GM12865 (cell line): ENCODE measurements around the gene ASCL1.

Experiments used
- DNase-seq: peaks from one replicate; pipeline ENCODE4 v3.0.0; 2010; ENCODE audit warnings: low read depth
- H3K4me3 ChIP-seq: 2 replicates; pipeline ENCODE4 v1.5.1; 2011; ENCODE audit warnings: mild to moderate bottlenecking, low read depth, low read length, control low read depth
- TF ChIP-seq, protein P1 (sequence below): IDR thresholded peaks from 2 replicates; pipeline ENCODE4 v1.5.1; 2011; ENCODE audit warnings: low read length, control low read depth, low read depth, inconsistent platforms; ENCODE audit not compliant: insufficient read depth; ENCODE audit errors: missing control alignments

ASCL1 gene

GRCh38 chr12:102957339-102958050 is at the start of gene ASCL1:
TSS of gene ASCL1 (plus strand) at chr12:102957674. CDS start at chr12:102958245, 571 bp downstream.
- H3K4me3 ChIP-seq: peak within 1 kb of the TSS; percentile 71
- TF ChIP-seq, protein P1, sequence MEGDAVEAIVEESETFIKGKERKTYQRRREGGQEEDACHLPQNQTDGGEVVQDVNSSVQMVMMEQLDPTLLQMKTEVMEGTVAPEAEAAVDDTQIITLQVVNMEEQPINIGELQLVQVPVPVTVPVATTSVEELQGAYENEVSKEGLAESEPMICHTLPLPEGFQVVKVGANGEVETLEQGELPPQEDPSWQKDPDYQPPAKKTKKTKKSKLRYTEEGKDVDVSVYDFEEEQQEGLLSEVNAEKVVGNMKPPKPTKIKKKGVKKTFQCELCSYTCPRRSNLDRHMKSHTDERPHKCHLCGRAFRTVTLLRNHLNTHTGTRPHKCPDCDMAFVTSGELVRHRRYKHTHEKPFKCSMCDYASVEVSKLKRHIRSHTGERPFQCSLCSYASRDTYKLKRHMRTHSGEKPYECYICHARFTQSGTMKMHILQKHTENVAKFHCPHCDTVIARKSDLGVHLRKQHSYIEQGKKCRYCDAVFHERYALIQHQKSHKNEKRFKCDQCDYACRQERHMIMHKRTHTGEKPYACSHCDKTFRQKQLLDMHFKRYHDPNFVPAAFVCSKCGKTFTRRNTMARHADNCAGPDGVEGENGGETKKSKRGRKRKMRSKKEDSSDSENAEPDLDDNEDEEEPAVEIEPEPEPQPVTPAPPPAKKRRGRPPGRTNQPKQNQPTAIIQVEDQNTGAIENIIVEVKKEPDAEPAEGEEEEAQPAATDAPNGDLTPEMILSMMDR: no peak
- DNase-seq: peak; percentile 74

- no peak overlapping the region for H3K4me3 ChIP-seq
- TF ChIP-seq, protein P1: no peak
- DNase-seq: no peak
Observed at GRCh38 chr12:102907918-102908317, 49.6 kb upstream of the ASCL1 start.

GRCh38 chr12:102910137-102910536 is 47.3 kb upstream of the ASCL1 start:
- TF ChIP-seq, protein P1: no peak
- no peak overlapping the region for H3K4me3 ChIP-seq
- no peak for DNase-seq

DNA sequence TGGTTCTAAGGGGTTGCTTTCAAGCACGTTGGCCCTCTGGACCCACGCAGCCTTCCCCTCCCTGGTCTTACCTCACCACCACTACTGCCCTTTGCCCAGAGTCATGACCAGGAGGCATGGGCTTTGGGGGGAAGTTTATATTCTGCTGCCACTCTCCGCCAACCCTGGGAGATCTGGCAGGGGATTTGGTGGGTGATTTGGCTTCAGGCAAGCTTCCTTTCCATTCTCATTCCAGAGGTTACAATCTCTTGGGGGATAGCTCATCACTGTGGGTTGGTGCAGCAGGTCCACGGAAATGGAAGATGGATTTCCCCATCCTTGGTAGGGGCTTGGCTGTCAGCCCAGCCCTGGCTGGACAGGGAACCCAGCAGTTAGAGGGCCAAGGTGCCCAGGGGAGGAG is 46.7 kb upstream of the ASCL1 start:
- DNase-seq: no peak
- TF ChIP-seq, protein P1: no peak
- no peak overlapping the region for H3K4me3 ChIP-seq

GRCh38 chr12:102911320-102911719 is 46.2 kb upstream of the ASCL1 start:
- no peak overlapping the region for H3K4me3 ChIP-seq
- DNase-seq: no peak
- TF ChIP-seq, protein P1: no peak

DNA sequence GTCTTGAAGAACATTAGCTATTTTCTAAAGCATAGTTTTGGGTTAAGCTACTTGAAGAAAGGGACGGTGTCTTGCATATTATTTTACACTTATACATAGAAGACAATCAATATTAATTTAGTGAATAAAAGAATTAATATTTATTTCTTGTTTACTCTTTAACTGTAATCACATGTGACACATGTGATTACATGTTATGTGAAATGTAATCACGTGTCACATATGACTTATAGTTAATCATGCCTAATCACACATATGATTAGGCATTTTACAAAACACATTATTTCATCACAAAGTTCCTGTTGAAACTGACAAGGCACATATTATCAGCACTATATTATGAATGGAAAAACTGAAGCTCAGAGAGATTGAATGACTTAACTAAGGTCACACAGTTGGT is 45.2 kb upstream of the ASCL1 start:
- no peak for DNase-seq
- TF ChIP-seq, protein P1: no peak
- H3K4me3 ChIP-seq: no peak overlapping the region

DNA sequence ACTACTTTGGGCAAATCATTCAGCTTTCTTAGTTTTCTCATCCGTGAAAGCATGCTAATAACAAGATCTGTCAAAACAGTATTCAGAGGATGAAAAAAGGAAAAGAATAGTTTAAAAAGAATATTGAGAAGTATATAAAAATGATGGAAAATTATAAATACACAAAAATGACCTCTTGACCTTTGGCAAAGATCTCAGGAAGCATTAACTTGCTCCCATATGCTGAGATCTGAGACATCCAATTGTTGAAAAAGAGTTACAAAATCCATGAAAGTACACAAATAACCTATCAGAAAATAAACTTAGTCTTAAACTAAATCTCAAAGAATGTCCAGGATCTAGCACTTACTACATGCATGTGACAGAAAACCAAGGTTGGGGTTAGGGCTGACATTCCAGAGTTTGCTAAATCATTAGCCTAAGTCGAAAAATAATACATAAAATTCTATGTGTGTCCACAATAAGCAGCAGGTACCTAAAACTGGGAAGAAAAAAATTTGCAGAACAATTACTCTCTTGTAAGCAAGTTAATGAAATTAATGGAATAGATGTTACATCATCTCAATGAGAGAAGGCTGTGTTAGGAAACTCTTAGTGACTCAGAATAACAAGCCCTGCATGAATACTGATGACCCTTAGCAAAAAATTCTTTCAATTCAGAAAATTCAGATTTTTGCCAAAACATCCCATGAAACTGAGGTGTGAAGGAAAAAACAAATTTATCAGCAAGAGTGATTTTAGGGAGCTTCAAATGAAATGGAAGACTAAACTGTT is 43.8 kb upstream of the ASCL1 start:
- no peak for DNase-seq
- TF ChIP-seq, protein P1: no peak
- H3K4me3 ChIP-seq: no peak overlapping the region
